ENCODE results near the gene TRABD2B.

Gene TRABD2B

DNA sequence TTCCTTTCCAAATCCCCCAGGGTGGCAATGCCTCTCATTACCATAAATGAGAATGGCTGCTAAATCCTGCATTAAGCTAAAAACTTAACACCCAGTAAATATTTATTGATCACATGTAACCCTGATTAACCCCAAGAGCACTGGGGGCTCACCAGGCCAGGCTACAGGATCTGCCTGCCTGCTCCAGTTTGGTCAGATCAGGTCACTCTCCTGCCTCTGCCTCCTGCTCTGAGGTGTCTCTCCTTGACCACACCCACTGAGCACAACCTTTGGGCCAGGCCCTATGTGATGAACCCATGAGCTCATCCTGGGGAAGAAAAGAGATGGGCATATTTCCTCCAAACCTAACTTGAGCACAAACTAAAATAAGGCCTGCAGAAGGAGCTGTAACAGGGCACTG lies 93.5 kb downstream of the TRABD2B start:
- DNase-seq: no peak

DNA sequence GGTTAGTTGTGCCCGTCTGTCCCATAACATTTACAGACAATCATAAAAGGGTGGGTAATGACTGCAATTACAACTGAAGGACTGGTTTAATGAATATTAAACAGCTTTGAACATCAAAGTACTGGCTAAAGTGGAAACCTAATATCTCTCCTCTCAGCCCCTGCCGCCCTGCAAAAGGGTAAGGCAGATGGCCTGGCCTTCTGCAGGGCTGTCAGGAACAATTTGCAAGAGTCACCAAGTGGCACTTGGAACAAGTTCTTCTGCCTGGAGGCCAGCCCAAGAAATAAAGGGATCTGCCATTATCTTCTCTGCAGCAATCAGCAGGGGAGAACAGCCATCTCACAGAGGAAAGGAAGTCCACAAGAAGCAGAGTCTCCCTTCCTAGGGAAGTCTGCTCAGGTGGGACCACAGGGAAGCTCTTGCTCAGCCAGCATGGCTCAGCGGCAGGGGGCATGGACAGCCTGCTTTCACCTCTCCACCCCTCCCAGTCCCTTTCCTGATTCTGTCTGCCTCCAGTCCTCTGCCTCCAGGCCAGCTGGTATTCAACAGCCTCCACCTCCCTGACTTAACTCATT lies 96.1 kb downstream of the TRABD2B start:
- DNase-seq: no peak

GRCh38 chr1:47898133-47898845 lies 98.9 kb downstream of the TRABD2B start:
- DNase-seq: no peak

DNA sequence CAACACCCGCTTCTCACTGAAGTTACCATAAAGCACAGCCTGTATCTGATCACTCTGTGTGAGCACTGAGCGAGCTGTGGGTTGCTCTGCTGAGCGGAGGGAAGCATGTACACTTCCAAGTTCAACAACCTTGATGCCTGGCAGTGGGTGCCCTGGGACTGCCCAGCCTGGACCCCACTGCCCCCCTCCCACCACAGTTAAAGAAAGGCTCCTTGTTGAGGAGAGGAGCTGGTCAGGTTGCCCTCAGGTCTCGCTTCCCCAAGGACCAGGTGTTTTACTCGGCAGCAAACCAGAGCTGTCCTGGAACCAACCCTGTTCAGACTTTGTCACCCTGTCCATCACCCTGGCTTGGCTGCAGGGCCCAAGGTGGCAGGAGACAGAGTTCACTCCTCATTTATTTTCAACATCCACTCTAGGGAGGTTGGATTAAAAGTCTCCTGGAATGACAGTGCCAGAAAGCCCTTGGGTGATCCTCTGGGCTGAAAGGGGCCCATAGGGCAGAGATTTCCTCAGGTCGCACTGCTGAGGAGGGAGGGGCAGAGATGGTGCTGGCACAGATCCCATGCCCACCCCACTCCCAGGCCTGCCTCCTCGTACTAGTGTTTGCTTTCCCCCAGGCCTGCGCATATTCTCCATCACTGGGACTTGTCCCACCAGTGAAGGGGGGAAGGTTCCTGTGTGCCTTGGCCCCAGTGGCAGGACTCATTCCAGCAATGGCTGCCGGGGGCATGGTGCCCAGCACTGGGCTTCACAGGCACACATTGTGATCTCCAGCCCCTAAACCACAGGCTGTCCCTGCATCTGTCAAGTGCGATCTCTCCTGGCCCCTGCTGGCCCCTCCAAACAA lies 101.7 kb downstream of the TRABD2B start:
- no peak for DNase-seq

DNA sequence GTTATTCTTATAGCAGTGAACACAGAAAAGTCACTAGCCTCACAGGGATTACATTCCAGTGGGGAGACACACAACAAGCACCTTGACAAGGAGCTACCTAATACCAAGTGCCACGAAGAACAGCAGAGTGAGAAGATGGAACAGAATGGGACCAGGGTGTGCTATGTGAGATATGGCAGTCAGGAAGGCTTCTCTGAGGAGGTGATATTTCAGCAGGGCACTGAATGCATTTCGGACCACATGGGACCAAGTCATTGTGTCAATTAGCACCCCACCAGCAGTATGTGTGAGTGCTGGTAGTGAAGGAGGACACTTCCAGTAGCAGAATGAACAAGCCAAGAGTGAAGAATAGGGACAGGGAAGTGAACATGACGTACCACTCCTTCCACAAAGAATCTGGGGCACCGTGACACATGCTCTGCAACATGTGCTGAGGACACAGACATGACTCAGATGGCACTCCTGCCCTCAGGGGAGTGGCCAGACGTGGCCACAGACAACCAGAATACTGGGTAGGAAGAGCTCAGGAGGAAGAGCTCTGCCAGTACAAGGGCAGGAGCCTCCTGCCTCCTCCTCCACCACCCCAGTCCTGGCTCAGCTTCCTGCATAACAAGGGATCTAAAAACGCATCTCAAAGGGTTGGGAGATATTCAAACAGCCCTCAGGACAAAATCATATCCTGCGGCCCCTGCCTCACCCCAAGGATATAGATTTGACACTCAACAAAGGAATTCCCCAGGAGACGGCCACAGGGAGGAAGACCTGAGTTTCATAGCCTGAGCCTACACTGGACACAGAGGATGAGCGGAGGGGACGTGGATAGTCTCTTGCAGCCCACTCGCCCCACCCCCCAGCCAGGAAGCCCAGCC lies 102.5 kb downstream of the TRABD2B start:
- DNase-seq: no peak

DNA sequence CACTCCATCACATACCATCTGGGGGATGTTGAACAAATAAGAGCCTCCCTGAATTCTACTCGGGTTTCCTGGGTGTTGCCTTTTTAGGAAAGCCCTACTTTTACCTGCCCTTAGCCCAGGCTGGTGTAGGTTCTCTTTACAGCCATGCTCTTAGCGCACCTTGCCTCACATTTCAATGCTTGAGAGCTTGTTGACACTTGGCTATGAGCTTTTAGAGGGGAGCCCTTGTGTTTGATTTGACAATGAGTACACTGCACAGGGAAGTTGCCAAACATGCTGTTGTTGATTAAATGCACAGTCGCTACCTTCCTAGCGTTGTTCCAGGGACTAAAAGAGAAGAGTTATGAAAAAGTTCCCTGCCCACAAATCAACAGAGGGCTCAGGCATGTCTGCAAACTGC lies 103.8 kb downstream of the TRABD2B start:
- no peak for DNase-seq

- DNase-seq: no peak
Observed at GRCh38 chr1:47890779-47891178, 106.4 kb downstream of the TRABD2B start.

DNA sequence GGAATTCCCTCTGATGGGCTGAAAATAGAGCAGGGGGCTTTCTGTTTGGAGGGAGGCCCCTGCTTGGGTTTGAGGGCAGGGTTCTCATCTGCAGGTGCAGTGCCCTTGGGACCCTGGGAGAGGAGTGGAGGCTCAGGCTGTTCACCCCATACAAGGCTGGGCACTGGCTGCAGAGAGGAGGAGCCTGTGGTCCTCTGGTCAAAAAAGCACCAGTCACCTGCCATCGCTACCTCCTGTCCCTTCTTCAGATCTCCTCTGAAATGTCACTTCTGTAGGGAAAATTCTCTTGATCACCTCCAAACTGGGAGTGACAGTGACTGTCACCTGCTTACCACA lies 108.9 kb downstream of the TRABD2B start:
- no peak for DNase-seq

GRCh38 chr1:47887475-47888293 lies 109.5 kb downstream of the TRABD2B start:
- DNase-seq: no peak

DNA sequence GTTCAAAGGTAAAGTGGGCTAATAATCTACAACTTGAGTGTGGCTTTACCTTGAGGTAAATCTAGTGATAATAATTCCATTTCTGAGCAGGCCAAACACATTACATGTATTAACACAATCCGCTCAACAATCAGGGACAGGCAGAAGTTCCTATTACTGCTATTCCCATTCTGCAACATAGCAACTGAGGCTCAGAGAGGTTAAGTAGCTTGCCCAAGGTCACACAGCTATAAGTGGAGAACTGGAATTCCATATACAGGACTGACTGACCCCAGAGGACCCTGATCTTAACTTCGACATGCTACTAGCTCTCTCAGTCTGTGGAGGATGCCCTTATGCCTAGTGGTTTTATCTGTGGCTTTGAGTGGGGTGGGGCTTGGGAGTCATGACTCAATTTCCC lies 110.1 kb downstream of the TRABD2B start:
- no peak for DNase-seq

- DNase-seq: no peak
Observed at GRCh38 chr1:47886141-47886540, 111.0 kb downstream of the TRABD2B start.

DNA sequence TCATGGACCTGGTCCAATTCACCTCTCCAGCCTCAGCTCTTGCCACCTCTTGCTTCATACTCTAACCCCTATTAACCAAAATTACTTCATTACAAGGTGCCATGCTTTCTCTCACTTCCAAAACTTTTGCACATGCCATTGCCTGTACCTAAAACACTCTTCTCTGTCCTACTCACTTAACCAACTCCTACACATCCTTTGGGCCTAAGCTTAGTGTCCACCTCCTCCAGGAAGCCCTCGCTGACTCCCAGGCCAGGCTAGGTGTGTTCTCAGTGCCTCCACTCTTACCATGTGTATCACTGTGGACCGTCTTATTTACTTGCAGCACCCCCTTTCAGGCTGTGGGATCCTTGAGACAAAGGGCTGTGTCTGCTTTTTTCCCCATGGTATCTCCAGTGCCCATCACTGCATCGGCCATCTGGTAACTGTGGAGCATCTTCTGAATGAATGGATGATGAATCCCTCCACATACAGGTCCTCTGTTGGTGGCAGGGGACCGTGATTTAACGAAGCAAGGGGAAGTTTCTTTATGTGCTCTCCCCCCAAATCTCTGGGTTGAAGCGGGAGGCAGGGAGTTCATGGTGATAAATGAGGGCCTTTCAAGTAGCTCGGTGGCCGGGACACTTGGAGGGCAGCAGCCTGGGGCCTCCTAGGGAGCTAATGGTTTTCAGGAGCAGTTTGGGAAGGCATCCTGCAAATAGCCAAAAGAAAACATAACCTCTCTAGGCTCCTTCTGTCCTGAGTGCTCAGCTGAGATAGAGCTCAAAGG lies 111.9 kb downstream of the TRABD2B start:
- DNase-seq: no peak

- DNase-seq: no peak
Observed at GRCh38 chr1:47883963-47884362, 113.2 kb downstream of the TRABD2B start.

DNA sequence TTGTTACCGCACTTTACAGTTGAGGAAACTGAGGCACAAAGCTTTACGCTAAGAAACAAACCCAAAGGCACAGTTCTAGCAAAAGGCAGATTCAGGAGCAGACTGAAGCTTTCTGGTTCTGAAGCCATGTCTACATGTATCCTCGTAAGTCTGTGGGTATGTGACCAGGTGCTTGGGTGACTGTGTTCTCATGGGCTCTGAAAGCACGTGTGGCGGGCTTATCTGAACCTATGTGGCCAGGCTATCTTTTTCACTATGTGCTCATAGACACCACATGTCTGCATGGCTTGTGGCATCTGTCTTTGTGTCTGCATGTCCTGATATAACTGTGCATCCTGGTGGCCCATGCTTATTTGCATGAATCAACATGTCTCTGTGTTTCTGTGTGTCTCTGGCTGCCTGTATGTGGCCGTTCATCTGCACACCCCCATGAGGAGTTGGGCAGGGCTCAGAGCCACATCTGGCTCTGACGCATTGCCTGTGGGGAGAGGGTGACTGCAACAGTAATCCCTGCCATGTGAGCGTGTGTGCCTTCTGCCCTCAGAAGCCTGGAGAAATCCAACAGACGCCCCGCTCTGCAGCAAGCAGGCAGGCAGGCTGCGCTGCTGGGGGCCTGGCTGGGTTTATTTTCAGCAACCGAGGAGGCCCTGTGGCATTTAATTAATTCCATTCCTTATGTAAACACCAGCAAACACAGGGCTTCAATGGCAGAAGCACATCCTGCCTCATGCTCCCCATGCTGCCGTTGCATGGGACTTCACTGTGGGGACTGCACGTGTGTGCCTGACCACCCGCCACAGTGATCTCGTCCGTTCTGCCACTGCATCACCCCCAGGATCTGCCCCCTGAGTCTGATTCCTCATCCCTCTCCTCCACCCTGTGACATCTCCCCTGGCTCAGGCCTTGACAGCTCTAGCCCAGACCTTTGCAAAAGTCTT lies 115.4 kb downstream of the TRABD2B start:
- DNase-seq: peak in 1 of 2 experiments; percentile 19

DNA sequence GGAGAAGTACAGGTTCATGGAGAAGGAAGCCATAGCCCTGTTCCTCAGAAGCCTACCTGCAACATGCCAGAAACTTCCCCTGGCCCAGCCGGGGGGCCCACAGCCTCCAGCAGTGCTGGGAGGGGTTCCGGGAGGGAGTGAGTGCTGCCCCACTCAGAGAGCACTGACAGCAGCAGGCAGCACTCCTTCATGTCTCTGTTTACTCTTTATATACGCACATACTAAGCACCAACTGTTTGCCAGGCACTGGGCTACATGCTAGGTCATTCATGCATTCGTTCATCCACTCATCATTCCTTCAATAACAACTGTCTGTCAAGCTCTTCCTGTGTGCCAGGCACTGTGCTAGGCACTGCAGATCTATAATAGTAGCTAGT lies 120.6 kb downstream of the TRABD2B start:
- DNase-seq: no peak

- no peak for DNase-seq
Observed at GRCh38 chr1:47875831-47876586, 121.2 kb downstream of the TRABD2B start.

DNA sequence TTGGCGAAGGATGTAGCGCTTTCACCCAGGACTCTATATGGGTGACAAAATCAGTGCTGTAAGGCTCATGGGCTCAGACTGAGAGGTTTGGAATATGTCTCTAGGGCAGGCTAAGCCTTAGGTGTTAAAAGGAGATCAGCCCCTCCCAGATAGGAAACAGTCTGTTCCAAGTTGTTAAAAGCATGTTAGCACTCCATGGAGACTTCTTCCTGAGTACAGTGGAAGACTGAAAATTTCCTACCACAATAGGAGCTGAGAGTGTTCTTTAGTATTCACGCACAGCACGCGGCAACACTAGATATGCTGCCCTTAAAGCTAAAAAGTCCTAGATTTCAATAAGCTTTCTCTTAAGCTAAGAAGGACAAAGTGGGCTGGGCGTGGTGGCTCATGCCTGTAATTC lies 122.1 kb downstream of the TRABD2B start:
- DNase-seq: no peak

GRCh38 chr1:47873337-47873736 lies 123.8 kb downstream of the TRABD2B start:
- DNase-seq: no peak

GRCh38 chr1:47872886-47873285 lies 124.3 kb downstream of the TRABD2B start:
- no peak for DNase-seq
